Stimulated activated CD4-positive, alpha-beta T cell treated with anti-CD3 and anti-CD28 coated beads, Interleukin-12 subunit alpha, Interleukin-12 subunit beta, amount 100 ng/mL, for 4 hours (primary cell): ENCODE data around the gene DYNC1I1.

Source experiments
- DNase-seq: peaks from one replicate; pipeline ENCODE4 v3.0.0-alpha.2; 2020

The DYNC1I1 gene

DNA sequence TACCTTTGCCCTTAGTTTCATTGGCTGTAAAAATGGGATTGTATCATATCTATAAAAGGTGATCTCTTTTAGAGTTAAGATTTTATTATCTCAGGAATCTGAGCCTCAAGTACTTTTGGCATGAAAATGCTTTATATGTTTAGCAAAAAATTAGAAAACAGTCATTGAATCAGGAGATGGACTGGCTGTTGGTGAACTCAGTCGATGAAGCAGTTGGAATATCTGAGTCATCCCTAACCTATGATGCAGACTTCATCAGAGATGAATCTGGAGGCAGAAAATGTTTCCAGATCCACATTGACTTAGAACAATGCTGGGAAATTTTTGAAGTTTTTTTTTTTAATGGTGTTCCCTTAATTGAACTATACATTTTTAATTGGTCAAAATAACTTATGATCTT, 321.1 kb downstream of the DYNC1I1 start:
- DNase-seq, result no peak

- no peak for DNase-seq
Observed at GRCh38 chr7:96097835-96098234, 325.5 kb downstream of the DYNC1I1 start.

GRCh38 chr7:96100737-96101136, 328.4 kb downstream of the DYNC1I1 start:
- no peak for DNase-seq

GRCh38 chr7:96102096-96102811, 329.9 kb downstream of the DYNC1I1 start:
- DNase-seq, result no peak

GRCh38 chr7:96104984-96105383, 332.6 kb downstream of the DYNC1I1 start:
- DNase-seq, result no peak

GRCh38 chr7:96111405-96111804, 339.1 kb downstream of the DYNC1I1 start:
- DNase-seq, result no peak

DNA sequence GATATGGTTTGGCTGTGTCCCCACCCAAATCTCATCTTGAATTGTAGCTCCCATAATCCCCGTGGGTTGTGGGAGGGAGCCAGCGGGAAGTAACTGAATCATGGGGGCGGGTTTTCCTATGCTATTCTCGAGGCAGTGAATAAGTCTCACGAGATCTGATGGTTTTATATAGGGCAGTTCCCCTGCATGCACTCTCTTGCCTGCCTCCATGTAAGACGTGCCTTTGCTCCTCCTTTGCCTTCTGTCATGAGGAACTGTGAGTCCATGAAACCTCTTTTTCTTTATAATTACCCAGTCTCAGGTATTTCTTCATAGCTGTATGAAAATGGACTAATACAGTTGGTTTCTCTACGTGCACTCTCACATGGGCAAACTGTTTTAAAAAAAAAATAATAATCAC, 341.8 kb downstream of the DYNC1I1 start:
- no peak for DNase-seq

- DNase-seq, result no peak
Observed at GRCh38 chr7:96116173-96116572, 343.8 kb downstream of the DYNC1I1 start.

- no peak for DNase-seq
Observed at GRCh38 chr7:96118449-96119001, 346.2 kb downstream of the DYNC1I1 start.

- no peak for DNase-seq
Observed at GRCh38 chr7:96120445-96121225, 348.3 kb downstream of the DYNC1I1 start.

DNA sequence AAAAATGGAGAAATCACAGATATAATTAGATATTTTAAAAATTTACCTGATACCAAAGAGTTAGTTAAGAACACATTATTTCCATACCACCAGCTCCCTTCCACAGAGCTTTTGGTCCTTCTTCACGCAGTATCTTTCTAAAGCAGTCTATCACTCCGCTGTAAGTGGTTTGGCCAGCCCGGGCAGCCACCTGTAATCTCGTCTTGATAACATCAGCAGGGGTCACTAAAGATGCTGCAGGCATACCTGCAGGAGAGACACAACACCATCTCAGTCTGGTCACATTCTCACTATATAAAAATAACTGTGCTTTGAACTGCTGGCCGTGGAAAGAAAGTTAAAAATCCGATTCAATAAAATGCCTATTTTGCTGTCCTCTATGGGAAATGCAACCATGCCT, 349.4 kb downstream of the DYNC1I1 start:
- DNase-seq, result no peak

DNA sequence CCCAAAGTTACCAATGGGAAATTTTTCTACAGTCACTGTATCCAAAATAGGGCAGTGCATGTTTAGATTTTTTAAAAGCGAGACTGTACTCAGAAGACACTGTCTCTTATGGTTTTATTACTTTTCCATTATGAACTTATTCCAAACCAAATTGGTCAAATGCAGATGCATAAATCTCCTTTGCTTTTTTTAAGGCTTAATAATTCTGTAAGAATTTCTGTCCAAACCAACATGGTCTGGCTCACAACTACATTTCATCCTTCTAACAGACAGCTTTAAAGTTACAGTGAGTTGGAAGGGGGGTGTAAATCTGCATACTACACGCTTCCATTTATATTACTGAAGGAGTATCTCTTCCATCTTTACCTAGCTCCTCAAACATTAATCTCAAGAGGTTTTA, 350.4 kb downstream of the DYNC1I1 start:
- DNase-seq, result no peak

DNA sequence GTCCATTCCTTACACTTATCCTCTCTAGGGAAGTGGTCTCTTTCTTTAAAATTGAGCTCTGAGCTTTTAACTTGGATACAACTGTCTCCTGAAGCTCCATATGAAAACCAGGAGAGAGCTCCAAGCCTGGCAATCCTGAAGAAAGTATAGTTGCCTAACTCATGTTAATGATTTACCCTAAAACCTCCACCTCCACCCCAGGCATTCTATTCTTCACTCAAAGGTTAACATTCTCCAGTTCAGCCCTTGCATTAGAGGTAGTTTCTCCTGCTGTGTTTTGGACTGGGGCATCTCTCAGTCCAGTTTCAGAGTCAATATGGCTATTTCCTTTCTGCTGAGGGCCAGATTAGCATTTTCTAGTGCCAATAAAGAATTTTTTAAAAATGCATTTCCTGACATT, 354.0 kb downstream of the DYNC1I1 start:
- DNase-seq, result no peak

GRCh38 chr7:96127746-96128145, 355.4 kb downstream of the DYNC1I1 start:
- DNase-seq, result no peak

- DNase-seq, result no peak
Observed at GRCh38 chr7:96131525-96131924, 359.2 kb downstream of the DYNC1I1 start.

DNA sequence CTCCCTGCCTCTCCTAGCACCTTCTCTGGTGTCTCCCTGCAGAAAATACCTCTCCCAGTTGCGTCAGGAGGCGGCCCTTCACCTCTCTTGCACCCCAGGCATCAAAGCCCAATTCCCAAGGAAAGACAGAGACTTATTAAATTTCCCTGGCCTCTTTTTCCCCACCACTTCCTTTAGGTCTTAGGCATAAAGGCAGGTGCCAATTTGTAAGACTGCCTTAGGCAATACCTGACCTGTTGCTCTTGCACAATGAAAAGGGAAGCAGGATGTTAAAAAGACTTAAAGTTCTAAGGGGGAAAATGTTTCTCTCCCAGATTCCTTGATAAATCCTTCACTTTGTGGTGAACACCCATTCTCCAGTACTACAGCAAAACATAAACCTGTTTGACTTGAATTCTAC, 362.9 kb downstream of the DYNC1I1 start:
- no peak for DNase-seq

DNA sequence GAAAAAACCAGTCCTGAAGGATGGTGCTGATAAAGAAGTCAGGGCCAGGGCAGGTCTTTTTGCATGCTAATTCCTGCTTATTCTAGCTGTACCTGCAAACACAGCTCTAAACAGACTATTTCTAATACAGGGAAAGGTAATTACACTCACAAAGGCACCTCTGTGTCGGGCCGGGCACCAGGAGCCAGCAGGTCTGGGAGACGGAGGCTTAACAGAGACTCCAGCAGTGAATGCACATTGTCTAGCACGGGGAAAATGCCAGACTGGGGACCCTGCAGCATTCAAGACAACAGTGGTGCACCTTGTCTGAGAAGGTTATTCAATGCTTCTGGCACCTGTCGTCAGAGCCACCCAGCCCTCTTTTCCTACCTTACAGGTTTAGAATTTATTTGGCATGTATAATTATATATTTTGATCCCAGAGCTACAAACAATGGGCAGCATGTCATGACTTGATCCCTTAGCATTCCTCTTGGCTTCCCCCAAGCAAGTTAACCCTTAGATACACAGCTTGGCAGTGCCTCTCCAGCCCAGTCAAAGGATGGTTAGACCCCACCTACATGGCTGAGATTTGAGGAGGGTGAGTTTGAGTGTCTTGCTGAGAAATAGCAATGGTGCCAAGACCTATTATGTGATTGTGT, 364.4 kb downstream of the DYNC1I1 start:
- no peak for DNase-seq

- no peak for DNase-seq
Observed at GRCh38 chr7:96143495-96144259, 371.3 kb downstream of the DYNC1I1 start.

- DNase-seq, result no peak
Observed at GRCh38 chr7:96144260-96144526, 371.8 kb downstream of the DYNC1I1 start.
